Measurements from ENCODE around the gene HPCA.

DNA sequence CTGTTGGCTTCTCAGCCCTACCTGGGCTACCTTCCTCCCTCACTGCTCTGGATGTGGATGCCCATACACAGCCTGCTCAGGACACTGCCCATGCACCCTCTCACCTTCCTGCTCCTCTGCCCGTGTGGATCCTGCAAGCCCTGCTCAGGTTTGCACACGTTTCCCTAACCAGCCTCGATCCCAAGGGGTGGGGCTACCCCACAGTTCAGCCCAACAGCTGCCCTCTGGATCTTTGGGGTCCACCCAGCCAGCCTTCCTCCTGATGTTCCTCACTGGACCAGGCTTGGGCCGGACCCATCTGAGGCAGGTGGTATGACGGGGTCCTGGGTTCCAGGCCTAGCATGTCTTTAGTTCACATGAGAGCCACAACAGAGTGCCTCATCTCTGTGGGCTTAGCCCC, 10.2 kb downstream of the HPCA start:
- TF ChIP-seq POLR2AphosphoS5 (IDR thresholded peaks at IDR 0.05) (no peak), POLR2A (IDR thresholded peaks at IDR 0.05) (no peak)
